Activated naive CD8-positive, alpha-beta T cell (primary cell): Measurements from ENCODE around the gene AGAP5.
"Not testable (repeated sequence)": the region's sequence is repeated elsewhere in the genome, so short reads cannot be mapped to it uniquely, and the experiment has no call there.

ENCODE experiments used
- H3K27ac Mint-ChIP-seq: one replicate; pipeline ENCODE4 v1.8.0; 2021; ENCODE audit warnings: mixed read lengths
- H3K27me3 Mint-ChIP-seq: one replicate; pipeline ENCODE4 v1.8.0; 2021; ENCODE audit warnings: mixed read lengths
- H3K36me3 Mint-ChIP-seq: one replicate; pipeline ENCODE4 v1.8.0; 2021; ENCODE audit warnings: mixed read lengths
- H3K4me1 Mint-ChIP-seq: one replicate; pipeline ENCODE4 v1.8.0; 2021; ENCODE audit warnings: low read depth, mixed read lengths
- H3K4me3 Mint-ChIP-seq: one replicate; pipeline ENCODE4 v1.8.0; 2021; ENCODE audit warnings: mild to moderate bottlenecking, mixed read lengths
- H3K9me3 Mint-ChIP-seq: one replicate; pipeline ENCODE4 v1.8.0; 2021; ENCODE audit warnings: low read depth, mixed read lengths

Gene AGAP5

GRCh38 chr10:73697675-73698159, at the start of gene AGAP5:
TSS of gene AGAP5 (minus strand) at chr10:73698109. CDS start at chr10:73697755, 354 bp downstream.
- not testable (repeated sequence) for H3K27ac Mint-ChIP-seq, H3K36me3 Mint-ChIP-seq, H3K4me1 Mint-ChIP-seq, H3K9me3 Mint-ChIP-seq, H3K4me3 Mint-ChIP-seq, H3K27me3 Mint-ChIP-seq

GRCh38 chr10:73746721-73747120, 48.8 kb upstream of the AGAP5 start:
- Mint-ChIP-seq H3K9me3 (no peaks in the 10 kb centered on the region), H3K4me3 (peak overlapping the region; percentile 74), H3K27ac (peak overlapping the region; percentile 75), H3K4me1 (peaks cover 48% of the 10 kb centered on the region), H3K27me3 (no peaks in the 10 kb centered on the region), H3K36me3 (peaks cover 15% of the 10 kb centered on the region)

DNA sequence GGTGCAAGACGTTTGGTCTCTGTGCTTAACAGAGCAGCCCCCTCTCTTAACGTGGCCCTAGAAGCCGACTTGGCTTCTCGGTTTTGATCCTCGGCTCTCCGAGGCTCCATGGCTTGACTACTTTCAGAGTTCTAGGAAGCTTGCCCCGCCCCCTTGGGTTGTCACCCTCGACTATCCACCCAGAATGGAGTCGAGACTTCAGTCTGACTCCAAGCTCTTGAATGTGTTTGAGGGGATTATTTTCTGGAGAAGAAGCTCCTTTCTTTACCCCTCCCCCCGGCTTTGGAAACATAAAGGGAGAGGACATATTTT, 46.7 kb upstream of the AGAP5 start:
- Mint-ChIP-seq H3K36me3 (peaks cover 13% of the 10 kb centered on the region), H3K4me3 (peak overlapping the region; percentile 96), H3K4me1 (peaks cover 38% of the 10 kb centered on the region), H3K9me3 (no peaks in the 10 kb centered on the region), H3K27ac (peak overlapping the region; percentile 100), H3K27me3 (no peaks in the 10 kb centered on the region)

DNA sequence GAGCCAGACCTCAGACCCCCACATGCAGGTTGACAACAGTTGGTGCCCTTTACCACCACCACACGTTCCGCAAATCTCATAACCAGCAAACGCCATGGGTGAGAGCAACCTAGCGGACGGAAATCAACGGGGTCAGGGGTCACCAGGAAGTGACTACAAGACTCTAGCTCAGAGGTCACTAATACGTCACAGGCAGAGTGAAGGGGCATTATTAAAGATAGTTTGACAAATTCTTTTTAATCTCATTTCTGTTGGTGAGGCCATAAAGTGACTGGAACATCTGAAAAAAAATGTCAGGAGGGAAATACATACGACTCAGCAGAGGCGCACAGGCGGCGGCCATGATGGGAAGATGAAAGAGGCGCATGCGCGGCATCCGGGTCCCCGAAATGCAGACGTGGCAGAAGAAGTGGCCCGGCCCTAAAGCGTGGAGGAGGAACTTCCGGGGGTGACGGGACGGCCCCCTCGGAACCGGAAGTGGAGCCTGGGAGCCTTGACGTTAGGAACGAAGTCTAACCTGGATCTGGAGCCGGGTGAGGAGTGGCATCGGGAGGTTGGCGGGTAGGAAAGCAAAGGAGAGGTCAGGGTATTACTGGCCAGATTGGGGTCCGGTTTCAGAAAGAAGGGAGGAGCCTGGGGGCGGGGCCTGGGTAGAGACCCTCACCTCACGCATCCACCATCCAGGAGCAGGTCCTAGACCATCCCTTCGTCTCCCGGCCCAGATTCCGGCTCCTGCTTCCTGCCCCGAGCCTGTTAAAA, 46.2 kb upstream of the AGAP5 start, which contains the start of gene SEC24C:
SEC24C (plus strand) TSS at position 468 of the 759 bp plus-strand sequence. CDS start 2,461 bp downstream, outside the sequence.
- no peaks in the 10 kb centered on the region for H3K27me3 Mint-ChIP-seq
- H3K4me3 Mint-ChIP-seq, result peak within 1 kb of the TSS; percentile 96
- H3K36me3 Mint-ChIP-seq, result peaks cover 11% of the 10 kb centered on the region
- H3K4me1 Mint-ChIP-seq, result peaks cover 33% of the 10 kb centered on the region
- peak within 1 kb of the TSS; percentile 100 for H3K27ac Mint-ChIP-seq
- H3K9me3 Mint-ChIP-seq, result no peaks in the 10 kb centered on the region

DNA sequence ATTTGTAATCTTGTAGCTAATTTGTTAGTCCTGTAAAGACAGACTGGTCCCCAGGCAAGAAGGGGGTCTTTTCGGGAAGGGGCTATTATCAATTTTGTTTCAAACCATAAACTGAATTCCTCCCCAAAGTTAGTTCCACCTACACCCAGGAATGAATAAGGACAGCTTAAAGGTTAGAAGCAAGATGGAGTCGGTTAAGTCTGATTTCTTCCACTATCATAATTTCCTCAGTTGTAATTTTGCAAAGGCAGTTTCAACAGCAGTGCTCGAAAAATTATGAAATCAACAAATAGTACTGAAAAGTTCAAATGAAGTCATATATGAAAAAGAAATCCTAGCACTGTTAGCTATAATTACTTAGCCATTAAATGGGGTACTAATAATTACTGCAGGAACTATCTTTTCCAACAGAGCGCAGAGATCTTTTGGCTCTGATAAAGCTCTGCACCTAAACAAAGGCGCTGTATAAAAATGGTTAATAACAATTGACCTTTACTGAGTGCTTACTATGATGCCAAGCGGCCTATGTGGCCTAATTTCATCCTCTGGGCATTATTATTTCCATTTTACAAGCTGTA, 45.5 kb upstream of the AGAP5 start:
- H3K9me3 Mint-ChIP-seq, result no peaks in the 10 kb centered on the region
- H3K36me3 Mint-ChIP-seq, result peaks cover 9% of the 10 kb centered on the region
- peak overlapping the region; percentile 96 for H3K4me3 Mint-ChIP-seq
- H3K27me3 Mint-ChIP-seq, result no peaks in the 10 kb centered on the region
- peaks cover 31% of the 10 kb centered on the region for H3K4me1 Mint-ChIP-seq
- H3K27ac Mint-ChIP-seq, result peak overlapping the region; percentile 100

DNA sequence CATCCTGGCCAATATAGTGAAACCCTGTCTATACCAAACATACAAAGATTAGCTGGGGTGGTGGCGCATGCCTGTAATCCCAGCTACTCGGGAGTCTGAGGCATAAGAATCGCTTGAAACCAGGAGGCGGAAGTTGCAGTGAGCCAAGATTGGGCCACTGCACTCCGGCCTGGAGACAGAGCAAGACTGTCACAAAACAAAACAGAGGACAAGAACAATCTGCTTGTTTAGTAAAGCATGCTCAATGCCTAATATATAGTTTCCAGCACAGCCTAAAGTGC, 44.5 kb upstream of the AGAP5 start:
- H3K27ac Mint-ChIP-seq, result no peak overlapping the region
- H3K36me3 Mint-ChIP-seq, result peaks cover 9% of the 10 kb centered on the region
- no peaks in the 10 kb centered on the region for H3K27me3 Mint-ChIP-seq
- no peaks in the 10 kb centered on the region for H3K9me3 Mint-ChIP-seq
- H3K4me3 Mint-ChIP-seq, result peak overlapping the region; percentile 96
- H3K4me1 Mint-ChIP-seq, result peaks cover 30% of the 10 kb centered on the region

DNA sequence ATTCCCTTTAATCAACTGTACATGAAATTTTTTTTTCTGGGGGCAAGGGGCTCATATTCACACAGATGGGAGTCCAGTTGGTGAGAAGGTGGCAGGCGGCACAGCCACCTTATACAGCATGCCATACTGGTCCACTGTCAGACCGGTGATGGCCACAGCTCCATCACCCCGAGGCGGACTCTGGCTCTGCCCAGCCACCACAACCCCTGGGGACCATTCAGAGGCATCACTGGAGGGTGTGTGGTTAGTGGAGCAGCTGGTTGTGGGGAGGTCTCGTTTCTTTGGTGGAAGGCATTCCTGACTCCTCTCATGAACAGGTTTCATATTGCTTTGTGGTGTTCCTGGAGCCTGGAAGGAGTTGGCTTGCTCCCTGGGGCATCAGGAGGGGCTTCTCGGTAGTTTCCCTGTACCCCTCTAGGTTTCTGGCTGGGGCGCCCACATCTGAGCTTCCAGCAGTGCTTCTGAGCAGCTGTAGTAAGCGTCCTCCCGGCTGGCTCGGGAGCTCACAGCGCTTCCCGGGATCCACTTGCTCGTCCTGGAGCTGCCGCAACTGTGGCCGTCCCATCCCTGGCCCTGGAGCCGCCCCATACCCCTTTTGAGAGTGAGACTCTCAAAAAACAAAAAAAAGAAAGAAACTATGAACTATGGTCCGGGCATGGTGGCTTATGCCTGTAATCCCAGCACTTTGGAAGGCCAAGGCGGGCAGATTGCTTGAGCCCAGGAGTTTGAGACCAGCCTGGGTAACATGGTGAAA, 42.8 kb upstream of the AGAP5 start:
- not testable (repeated sequence) for H3K27ac Mint-ChIP-seq, H3K27me3 Mint-ChIP-seq, H3K4me3 Mint-ChIP-seq, H3K9me3 Mint-ChIP-seq, H3K36me3 Mint-ChIP-seq
- peaks cover 21% of the 10 kb centered on the region for H3K4me1 Mint-ChIP-seq

DNA sequence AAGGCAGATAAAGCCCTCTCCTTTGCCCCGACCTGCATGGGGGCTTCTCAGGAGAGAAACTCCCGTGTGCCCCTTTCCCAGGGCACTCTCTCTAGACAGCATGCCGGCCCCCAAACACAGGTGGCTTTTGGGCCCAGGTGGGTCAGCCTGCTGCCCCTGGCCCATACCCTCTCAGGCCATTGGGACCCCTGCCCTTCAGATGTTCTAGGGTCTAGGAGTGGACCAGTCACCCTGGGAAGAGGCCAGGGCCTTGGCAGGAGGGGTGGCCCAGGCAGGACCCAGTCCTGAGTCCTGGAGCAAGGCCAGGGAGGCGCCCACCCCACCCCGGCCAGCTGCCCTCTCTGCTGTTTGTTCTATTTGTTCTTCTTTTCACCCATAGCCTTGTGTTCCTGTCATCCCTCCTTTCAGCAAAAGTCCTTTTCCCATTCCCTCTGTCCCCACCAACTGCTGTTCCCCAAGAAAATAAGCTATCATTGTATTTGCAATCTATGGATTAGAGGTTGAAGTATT, 36.9 kb upstream of the AGAP5 start:
- H3K4me1 Mint-ChIP-seq, result peaks cover 10% of the 10 kb centered on the region
- H3K4me3 Mint-ChIP-seq, result no peak overlapping the region
- H3K27me3 Mint-ChIP-seq, result no peaks in the 10 kb centered on the region
- no peak overlapping the region for H3K27ac Mint-ChIP-seq
- no peaks in the 10 kb centered on the region for H3K36me3 Mint-ChIP-seq
- H3K9me3 Mint-ChIP-seq, result no peaks in the 10 kb centered on the region

DNA sequence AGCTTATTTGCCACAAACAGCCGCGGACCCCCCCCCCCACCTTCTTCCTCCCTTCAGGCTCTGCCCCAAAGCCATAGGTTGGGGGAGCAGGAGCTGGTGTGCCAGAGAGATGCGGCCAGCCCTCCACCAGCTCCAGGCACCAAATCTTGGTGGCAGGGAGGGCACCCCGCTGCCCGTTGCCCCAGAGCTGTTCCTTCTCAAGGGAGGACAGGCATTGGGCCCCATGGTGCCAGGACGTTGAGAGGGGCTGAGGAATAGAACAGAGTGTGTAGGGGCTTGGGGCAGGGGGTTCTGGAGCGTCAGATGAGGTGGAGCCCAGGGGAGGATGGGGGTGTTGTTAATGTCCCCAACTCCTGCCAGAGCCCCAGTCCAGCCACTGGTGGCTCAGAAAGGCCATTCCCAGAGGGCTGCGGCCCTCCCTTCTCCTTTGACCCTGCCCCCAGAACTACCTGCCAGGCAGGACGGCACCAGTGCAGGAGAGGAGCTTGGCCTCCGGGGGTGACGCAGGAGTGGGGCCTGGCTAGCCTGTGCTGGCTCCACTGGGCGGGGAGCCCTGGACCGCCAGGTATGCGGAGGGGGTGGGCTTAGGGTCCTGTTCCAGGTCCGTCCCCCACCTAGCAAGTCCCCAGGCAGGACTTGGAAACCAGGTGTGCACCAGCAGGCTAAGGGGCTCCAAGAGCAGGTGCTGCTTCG, 36.3 kb upstream of the AGAP5 start:
- Mint-ChIP-seq H3K4me1 (peaks cover 15% of the 10 kb centered on the region), H3K36me3 (no peaks in the 10 kb centered on the region), H3K27ac (no peak overlapping the region), H3K9me3 (no peaks in the 10 kb centered on the region), H3K27me3 (no peaks in the 10 kb centered on the region), H3K4me3 (no peak overlapping the region)

- Mint-ChIP-seq H3K36me3 (no peaks in the 10 kb centered on the region), H3K9me3 (no peaks in the 10 kb centered on the region), H3K4me1 (peaks cover 15% of the 10 kb centered on the region), H3K27me3 (no peaks in the 10 kb centered on the region), H3K27ac (no peak overlapping the region), H3K4me3 (no peak overlapping the region)
Measured at GRCh38 chr10:73732931-73733623, 35.2 kb upstream of the AGAP5 start.

DNA sequence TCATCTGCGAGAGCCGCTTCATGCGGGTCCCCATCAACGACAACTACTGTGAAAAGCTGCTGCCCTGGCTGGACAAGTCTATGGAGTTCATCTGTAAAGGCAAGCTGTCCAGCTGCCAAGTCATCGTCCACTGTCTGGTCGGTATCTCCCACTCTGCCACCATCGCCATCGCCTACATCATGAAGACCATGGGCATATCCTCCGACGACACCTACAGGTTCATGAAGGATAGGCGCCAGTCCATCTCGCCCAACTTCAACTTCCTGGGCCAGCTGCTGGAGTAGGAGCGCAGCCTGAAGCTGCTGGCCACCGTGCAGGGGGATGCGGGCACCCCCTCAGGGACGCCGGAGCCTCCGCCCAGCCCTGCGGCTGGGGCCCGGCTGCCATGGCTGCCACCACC, 34.5 kb upstream of the AGAP5 start:
- H3K4me3 Mint-ChIP-seq, result peak overlapping the region; percentile 55
- no peaks in the 10 kb centered on the region for H3K27me3 Mint-ChIP-seq
- H3K9me3 Mint-ChIP-seq, result no peaks in the 10 kb centered on the region
- no peaks in the 10 kb centered on the region for H3K36me3 Mint-ChIP-seq
- H3K27ac Mint-ChIP-seq, result peak overlapping the region; percentile 72
- H3K4me1 Mint-ChIP-seq, result peaks cover 15% of the 10 kb centered on the region

DNA sequence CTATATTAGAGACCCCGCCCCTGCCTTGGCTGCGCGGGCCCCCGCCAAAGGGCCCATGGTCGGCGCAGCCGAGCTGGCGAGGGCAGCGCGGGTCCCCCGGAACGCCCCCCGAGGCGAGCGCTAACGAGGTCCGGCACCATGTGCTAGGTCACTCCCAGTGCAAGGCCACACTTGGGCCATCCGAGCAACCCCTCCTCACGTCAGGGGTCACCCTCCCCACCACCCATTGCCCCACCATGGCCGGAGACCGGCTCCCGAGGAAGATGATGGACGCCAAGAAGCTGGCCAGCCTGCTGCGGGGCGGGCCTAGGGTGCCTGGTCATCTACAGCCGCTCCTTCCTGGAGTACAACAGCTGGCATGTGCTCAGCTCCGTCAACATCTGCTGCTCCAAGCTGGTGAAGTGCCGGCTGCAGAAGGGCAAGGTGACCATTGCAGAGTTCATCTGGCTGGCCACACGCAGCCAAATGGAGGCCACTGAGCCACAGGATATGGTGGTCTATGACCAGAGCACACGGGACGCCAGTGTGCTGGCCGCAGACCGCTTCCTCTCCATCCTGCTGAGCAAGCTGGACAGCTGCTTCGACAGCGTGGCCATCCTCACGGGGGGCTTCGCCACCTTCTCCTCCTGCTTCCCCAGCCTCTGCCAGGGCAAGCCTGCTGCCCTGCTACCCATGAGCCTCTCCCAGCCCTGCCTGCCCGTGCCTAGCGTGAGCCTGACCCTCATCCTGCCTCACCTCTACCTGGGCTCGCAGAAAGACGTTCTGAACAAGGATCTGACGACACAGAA, 33.9 kb upstream of the AGAP5 start:
- Mint-ChIP-seq H3K9me3 (no peaks in the 10 kb centered on the region), H3K4me1 (peaks cover 15% of the 10 kb centered on the region), H3K27ac (peak overlapping the region; percentile 72), H3K36me3 (no peaks in the 10 kb centered on the region), H3K27me3 (no peaks in the 10 kb centered on the region), H3K4me3 (peak overlapping the region; percentile 96)

- H3K9me3 Mint-ChIP-seq, result no peaks in the 10 kb centered on the region
- H3K4me1 Mint-ChIP-seq, result peaks cover 17% of the 10 kb centered on the region
- peak overlapping the region; percentile 96 for H3K4me3 Mint-ChIP-seq
- H3K27me3 Mint-ChIP-seq, result no peaks in the 10 kb centered on the region
- peak overlapping the region; percentile 98 for H3K27ac Mint-ChIP-seq
- H3K36me3 Mint-ChIP-seq, result no peaks in the 10 kb centered on the region
Measured at GRCh38 chr10:73730153-73730906, 32.4 kb upstream of the AGAP5 start.
